Right lobe of liver (tissue), 6 donors: ENCODE data around the gene IRF1. TPM values are rescaled to one million over a fixed set of nuclear protein-coding genes. Genes with fewer than 3 reads are reported as not detected.

Source experiments
- ATAC-seq, 4 donors: fragments of 200-7000 bp; cut with Tn5 transposase; one replicate each; pipeline ENCODE4 v1.9.1; 2020; ENCODE audit warnings: mild to moderate bottlenecking in 4 of 4, moderate library complexity in 4 of 4
- DNase-seq, 3 donors: peaks; one replicate each; pipeline ENCODE4 v3.0.0-alpha.2; 2020
- H3K27ac ChIP-seq, 3 donors: fragments of 200-600 bp; one replicate each; pipeline ENCODE4 v1.8.0; 2022
- H3K27me3 ChIP-seq, 2 donors: fragments of 200-600 bp; one replicate each; pipeline ENCODE4 v1.8.0; 2022
- H3K36me3 ChIP-seq, 4 donors: fragments of 200-600 bp; sonication (generic) in 1 of 4; one replicate each; pipeline versions ENCODE4 v1.5.1 to v1.8.0; 2017 to 2022; ENCODE audit warnings: control low read depth in 1 of 4
- H3K4me1 ChIP-seq, 4 donors: fragments of 200-600 bp; sonication (generic) in 1 of 4; one replicate each; pipeline versions ENCODE4 v1.5.1 to v1.8.0; 2017 to 2022; ENCODE audit warnings: control low read depth in 1 of 4
- H3K4me3 ChIP-seq, 3 donors: fragments of 200-600 bp; one replicate each; pipeline ENCODE4 v1.8.0; 2022
- H3K9me3 ChIP-seq, 4 donors: fragments of 200-600 bp; sonication (generic) in 1 of 4; one replicate each; pipeline versions ENCODE4 v1.5.1 to v1.8.0; 2017 to 2022; ENCODE audit warnings: control low read depth in 1 of 4
- POLR2A ChIP-seq: fragments of 450-650 bp; IDR thresholded peaks from one replicate; pipeline ENCODE4 v1.6.1; 2017; ENCODE audit warnings: antibody characterized with exemption, mild to moderate bottlenecking
- WGBS: methylation state at CpG from one replicate; pipeline ENCODE4 v1.1.6; 2018; ENCODE audit warnings: low coverage, low lambda C conversion rate; ENCODE audit not compliant: insufficient coverage; ENCODE audit errors: missing lambda C conversion rate; 5-methylcytosine and 5-hydroxymethylcytosine counted together
- intact Hi-C, 2 donors: fragments of 100-400 bp; cut with DNase I; formaldehyde crosslinking; loops; one replicate each; pipeline versions ENCODE4 v1.11.2 to v1.14.1; 2022
- total RNA-seq, 6 experiments: library from RNA; depleted of rRNA in 2 of 6; stranded (reverse); fragments of >200 nt in 2 of 6; fragmentation: NEBNext Ultra II Directional in 3 of 6; extraction: Animal tissue kit (Norgen Biotek cat#: 25700) in 3 of 6; gene quantifications; one replicate each; pipeline versions ENCODE4 v1.1.0 to v1.2.4, GENCODE V29; 2016 to 2023
- TF ChIP-seq, protein P1 (sequence below), 4 donors: fragments of 200-600 bp in 3 of 4; fragments of 450-650 bp in 1 of 4; IDR thresholded peaks; one replicate each; pipeline versions ENCODE4 v1.5.1 to v1.8.0; 2016 to 2022; ENCODE audit warnings: antibody characterized with exemption in 4 of 4, mild to moderate bottlenecking in 2 of 4
- donor health status: DM: no; HTN: yes; CAD: no.
- donor health status: DM: no; HTN: no; CAD: no.
- donor health status: DM: no; HTN: no; CAD: no.
- donor health status: DM: no; HTN: yes; CAD: no.
- donor health status: DM: no; HTN: yes; CAD: no.

The IRF1 gene
- total RNA-seq, 6 experiments from 2014 or later: 23.9 to 38.3 (median 30.2) TPM

DNA sequence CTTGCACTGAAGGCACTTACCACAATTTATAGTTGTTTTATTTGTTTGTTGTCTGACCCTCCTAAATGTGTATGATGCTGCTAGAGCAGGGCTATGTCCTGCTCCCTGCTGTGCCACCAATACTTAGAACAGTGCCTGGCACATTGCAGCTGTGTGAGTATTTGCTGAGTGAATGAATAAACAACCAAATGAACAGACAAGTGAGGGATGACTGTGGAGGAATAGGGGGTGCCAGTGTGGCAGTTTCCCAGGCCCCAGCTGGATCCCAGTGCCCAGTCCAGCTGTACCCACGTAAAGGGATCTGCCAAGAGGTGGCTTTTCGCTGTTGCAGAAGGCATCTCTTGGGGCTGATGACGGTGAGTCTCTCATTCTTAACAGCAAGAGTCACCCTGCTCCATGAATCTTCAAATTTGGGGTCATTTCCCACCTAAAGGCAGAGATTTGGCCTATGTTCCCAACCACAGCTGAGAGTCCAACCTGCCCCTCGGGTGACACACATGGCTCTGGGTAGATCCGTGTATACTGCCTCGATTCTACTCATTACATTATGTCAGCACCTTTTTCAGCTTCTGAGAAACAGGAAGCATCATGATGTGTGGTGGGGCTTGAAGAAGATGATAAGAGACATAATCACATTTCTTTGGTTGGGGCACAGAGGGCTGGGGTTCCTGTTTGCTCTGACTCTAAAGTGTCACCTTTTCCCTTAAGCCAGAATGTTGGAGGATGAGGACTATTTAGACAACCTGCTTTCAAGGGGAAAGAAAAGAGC is 38.5 kb upstream of the IRF1 start:
- no peaks in the 10 kb centered on the region for H3K27me3 ChIP-seq
- H3K9me3 ChIP-seq: no peaks in the 10 kb centered on the region
- no peak for ATAC-seq
- no peak overlapping the region for H3K4me3 ChIP-seq
- TF ChIP-seq POLR2A: no peak
- TF ChIP-seq, protein P1, sequence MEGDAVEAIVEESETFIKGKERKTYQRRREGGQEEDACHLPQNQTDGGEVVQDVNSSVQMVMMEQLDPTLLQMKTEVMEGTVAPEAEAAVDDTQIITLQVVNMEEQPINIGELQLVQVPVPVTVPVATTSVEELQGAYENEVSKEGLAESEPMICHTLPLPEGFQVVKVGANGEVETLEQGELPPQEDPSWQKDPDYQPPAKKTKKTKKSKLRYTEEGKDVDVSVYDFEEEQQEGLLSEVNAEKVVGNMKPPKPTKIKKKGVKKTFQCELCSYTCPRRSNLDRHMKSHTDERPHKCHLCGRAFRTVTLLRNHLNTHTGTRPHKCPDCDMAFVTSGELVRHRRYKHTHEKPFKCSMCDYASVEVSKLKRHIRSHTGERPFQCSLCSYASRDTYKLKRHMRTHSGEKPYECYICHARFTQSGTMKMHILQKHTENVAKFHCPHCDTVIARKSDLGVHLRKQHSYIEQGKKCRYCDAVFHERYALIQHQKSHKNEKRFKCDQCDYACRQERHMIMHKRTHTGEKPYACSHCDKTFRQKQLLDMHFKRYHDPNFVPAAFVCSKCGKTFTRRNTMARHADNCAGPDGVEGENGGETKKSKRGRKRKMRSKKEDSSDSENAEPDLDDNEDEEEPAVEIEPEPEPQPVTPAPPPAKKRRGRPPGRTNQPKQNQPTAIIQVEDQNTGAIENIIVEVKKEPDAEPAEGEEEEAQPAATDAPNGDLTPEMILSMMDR (IDR thresholded peaks at IDR 0.05): no peak
- WGBS: 64% methylated on average over 3 of the region's 6 CpGs
- no peaks in the 10 kb centered on the region for H3K4me1 ChIP-seq
- no peak overlapping the region for H3K27ac ChIP-seq
- H3K36me3 ChIP-seq: no peaks in the 10 kb centered on the region
- DNase-seq: no peak
- intact Hi-C loops: no loop called here

DNA sequence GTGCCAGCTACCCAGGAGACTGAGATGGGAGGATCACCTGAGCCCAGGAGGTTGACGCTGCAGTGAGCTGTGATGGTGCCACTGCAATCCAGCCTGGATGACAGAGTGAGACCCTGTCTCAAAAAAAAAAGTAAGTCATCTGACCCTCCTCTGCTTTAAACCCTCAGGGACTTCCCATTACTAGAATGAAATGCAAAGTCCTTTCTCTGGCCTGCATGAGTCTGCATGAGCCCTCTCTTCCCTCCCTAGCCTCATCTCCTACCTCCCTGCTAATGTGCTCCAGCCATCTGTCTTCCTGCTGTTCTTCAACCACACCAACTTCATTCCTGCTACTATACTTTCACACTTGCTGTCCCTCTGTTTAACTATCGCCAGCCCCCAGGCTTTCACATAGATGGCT is 37.4 kb upstream of the IRF1 start:
- Histone ChIP-seq H3K4me1 (no peaks in the 10 kb centered on the region), H3K27me3 (no peaks in the 10 kb centered on the region), H3K9me3 (no peaks in the 10 kb centered on the region), H3K36me3 (no peaks in the 10 kb centered on the region), H3K27ac (no peak overlapping the region), H3K4me3 (no peak overlapping the region)
- no peak for DNase-seq
- TF ChIP-seq POLR2A: no peak
- TF ChIP-seq, protein P1 (IDR thresholded peaks at IDR 0.05): no peak
- no peak for ATAC-seq
- 92% methylated on average over 1 of the region's 2 CpGs for WGBS
- intact Hi-C loops: no loop called here

DNA sequence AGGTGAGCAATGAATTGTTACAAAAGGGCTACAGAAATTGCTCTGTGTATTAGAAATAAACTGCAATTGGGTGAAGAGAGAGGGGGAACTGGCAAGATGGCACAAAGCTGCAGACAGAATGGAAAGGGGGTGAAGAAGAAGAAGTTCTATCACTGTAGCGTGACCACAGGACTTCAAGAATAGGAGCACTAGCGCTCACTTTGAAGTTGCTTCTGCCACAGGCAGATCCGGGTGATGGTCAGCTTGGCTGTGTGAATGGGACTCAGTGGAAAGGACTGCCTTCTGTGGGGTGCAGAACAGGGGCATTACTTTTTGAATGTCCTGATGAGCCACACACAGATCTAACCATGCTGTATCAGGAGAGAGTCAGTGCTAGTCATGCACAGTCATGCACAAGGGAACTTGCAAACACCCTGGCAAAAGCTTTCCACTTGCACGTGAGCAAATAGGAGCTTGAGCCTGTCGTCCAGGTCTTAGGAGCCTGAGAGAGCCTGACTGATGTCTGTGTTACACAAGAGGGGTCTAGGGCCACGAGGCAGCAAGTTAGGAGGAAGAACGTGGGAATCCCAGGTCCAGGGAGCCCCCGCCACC is 36.5 kb upstream of the IRF1 start:
- WGBS: 60% methylated on average over 8 of the region's 8 CpGs
- no peak overlapping the region for H3K27ac ChIP-seq
- no peaks in the 10 kb centered on the region for H3K4me1 ChIP-seq
- H3K4me3 ChIP-seq: no peak overlapping the region
- ATAC-seq (no peak), DNase-seq (no peak)
- TF ChIP-seq, protein P1 (IDR thresholded peaks at IDR 0.05): peak in 1 of 4 donors; percentile 2
- no peak for TF ChIP-seq POLR2A
- intact Hi-C loops: no loop called here
- H3K27me3 ChIP-seq: no peaks in the 10 kb centered on the region
- no peaks in the 10 kb centered on the region for H3K36me3 ChIP-seq
- H3K9me3 ChIP-seq: no peaks in the 10 kb centered on the region

DNA sequence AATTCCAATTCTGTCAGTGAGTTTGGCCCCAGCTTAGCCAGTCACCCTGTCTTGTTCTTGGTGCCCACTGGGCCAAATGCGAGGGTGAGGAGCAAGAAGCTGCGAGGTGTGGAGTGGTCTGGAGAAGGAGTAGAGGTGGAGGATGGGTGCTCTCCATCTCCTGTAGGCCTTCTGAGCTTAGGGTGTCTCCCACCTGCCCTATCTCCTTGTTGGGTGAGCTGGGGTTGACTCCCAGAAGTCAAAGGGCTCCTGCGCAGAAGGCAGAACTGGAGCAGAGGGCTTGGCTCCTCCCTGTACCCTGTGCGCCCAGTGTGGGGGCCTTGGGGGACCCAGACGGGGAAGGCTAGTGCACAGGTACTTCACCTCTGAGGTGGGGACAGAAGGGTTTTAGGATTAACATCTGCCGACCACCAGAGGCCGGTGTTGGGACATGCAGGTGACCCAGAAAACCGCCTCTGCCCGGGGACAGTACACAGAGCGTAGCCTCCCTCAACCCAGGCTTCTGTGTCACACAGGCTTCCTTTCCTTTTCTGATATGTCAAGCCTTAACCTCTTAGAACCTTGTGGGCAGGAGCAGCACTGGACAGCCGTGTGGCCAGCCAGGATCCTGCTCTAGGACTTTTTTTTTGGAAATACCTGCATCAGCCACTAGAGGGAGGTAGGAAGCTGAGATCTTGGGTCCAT is 35.9 kb upstream of the IRF1 start:
- WGBS: 48% methylated on average over 7 of the region's 11 CpGs
- no peaks in the 10 kb centered on the region for H3K9me3 ChIP-seq
- peak in 2 of 3 donors; percentile 35 to 46 for DNase-seq
- intact Hi-C loops: no loop called here
- ATAC-seq: peak; percentile 94 to 99 (median 97)
- H3K4me1 ChIP-seq: no peaks in the 10 kb centered on the region
- TF ChIP-seq, protein P1 (IDR thresholded peaks at IDR 0.05): peak; percentile 75 to 82 (median 82)
- TF ChIP-seq POLR2A: no peak
- H3K36me3 ChIP-seq: no peaks in the 10 kb centered on the region
- H3K4me3 ChIP-seq: no peak overlapping the region
- H3K27me3 ChIP-seq: no peaks in the 10 kb centered on the region
- H3K27ac ChIP-seq: no peak overlapping the region
